Tibial nerve (tissue), 4 donors: ENCODE results near the gene ADH4. TPM values are rescaled to one million over a fixed set of nuclear protein-coding genes. Genes with fewer than 3 reads are reported as not detected.

Source experiments
- DNase-seq, 2 donors: peaks; one replicate each; pipeline ENCODE4 v3.0.0-alpha.2; 2019; ENCODE audit warnings: low spot score in 2 of 2
- H3K27ac ChIP-seq, 4 donors: fragments of 200-600 bp; sonication (generic) in 3 of 4; one replicate each; pipeline ENCODE4 v1.5.1; 2017 to 2019; ENCODE audit warnings: mild to moderate bottlenecking in 1 of 4
- H3K27me3 ChIP-seq, 2 donors: fragments of 200-600 bp; sonication (generic) in 1 of 2; one replicate each; pipeline versions ENCODE4 v1.5.1 to v1.6.0; 2017 to 2019
- H3K36me3 ChIP-seq, 3 donors: fragments of 200-600 bp; sonication (generic); one replicate each; pipeline ENCODE4 v1.5.1; 2018 to 2019
- H3K4me1 ChIP-seq, 4 donors: fragments of 200-600 bp; sonication (generic) in 3 of 4; one replicate each; pipeline ENCODE4 v1.5.1; 2017 to 2019
- H3K4me3 ChIP-seq, 4 donors: fragments of 200-600 bp; sonication (generic) in 3 of 4; one replicate each; pipeline ENCODE4 v1.5.1; 2017 to 2019; ENCODE audit warnings: mild to moderate bottlenecking in 1 of 4, moderate library complexity in 1 of 4
- H3K9me3 ChIP-seq, 4 donors: fragments of 200-600 bp; sonication (generic) in 3 of 4; one replicate each; pipeline ENCODE4 v1.5.1; 2017 to 2019
- EP300 ChIP-seq, 2 donors: sonication (generic); formaldehyde crosslinking; IDR thresholded peaks; one replicate each; pipeline ENCODE4 v1.6.1; 2017; ENCODE audit warnings: antibody characterized with exemption in 2 of 2, mild to moderate bottlenecking in 1 of 2
- POLR2A ChIP-seq, 2 donors: fragments of 450-650 bp; IDR thresholded peaks; one replicate each; pipeline ENCODE4 v1.6.1; 2017; ENCODE audit warnings: antibody characterized with exemption in 2 of 2, mild to moderate bottlenecking in 2 of 2, moderate library complexity in 2 of 2
- WGBS, 2 donors: methylation state at CpG; one replicate each; pipeline ENCODE4 v1.1.5; 2018; 5-methylcytosine and 5-hydroxymethylcytosine counted together
- total RNA-seq, 4 donors: library from RNA; depleted of rRNA; stranded (reverse); fragments of >200 nt; gene quantifications; one replicate each; pipeline ENCODE4 v1.1.0, GENCODE V29; 2016
- TF ChIP-seq, protein P1 (sequence below), 5 experiments: fragments of 200-600 bp in 3 of 5; fragments of 450-650 bp in 2 of 5; sonication (generic) in 3 of 5; IDR thresholded peaks; one replicate each; pipeline ENCODE4 v1.5.1; 2016 to 2019; ENCODE audit warnings: antibody characterized with exemption in 5 of 5, mild to moderate bottlenecking in 3 of 5, moderate library complexity in 2 of 5

Gene ADH4
- total RNA-seq, 4 donors from 2014 or later, result 0.42 to 5.1 (median 0.62) TPM

GRCh38 chr4:99077177-99077576 lies 66.9 kb downstream of the ADH4 start:
- Histone ChIP-seq H3K4me3 (no peak overlapping the region), H3K9me3 (no peaks in the 10 kb centered on the region), H3K27ac (no peak overlapping the region), H3K36me3 (peaks cover 5 to 96% (median 18%) of the 10 kb centered on the region in 3 donors), H3K27me3 (no peaks in the 10 kb centered on the region), H3K4me1 (peaks cover 0 to 21% (median 0%) of the 10 kb centered on the region in 4 donors)
- no peak for DNase-seq
- WGBS, 2 donors, result 82 to 95% methylated on average over 4 of the region's 4 CpGs
- TF ChIP-seq POLR2A (IDR thresholded peaks at IDR 0.05) (no peak), EP300 (IDR thresholded peaks at IDR 0.05) (no peak)
- TF ChIP-seq, protein P1, sequence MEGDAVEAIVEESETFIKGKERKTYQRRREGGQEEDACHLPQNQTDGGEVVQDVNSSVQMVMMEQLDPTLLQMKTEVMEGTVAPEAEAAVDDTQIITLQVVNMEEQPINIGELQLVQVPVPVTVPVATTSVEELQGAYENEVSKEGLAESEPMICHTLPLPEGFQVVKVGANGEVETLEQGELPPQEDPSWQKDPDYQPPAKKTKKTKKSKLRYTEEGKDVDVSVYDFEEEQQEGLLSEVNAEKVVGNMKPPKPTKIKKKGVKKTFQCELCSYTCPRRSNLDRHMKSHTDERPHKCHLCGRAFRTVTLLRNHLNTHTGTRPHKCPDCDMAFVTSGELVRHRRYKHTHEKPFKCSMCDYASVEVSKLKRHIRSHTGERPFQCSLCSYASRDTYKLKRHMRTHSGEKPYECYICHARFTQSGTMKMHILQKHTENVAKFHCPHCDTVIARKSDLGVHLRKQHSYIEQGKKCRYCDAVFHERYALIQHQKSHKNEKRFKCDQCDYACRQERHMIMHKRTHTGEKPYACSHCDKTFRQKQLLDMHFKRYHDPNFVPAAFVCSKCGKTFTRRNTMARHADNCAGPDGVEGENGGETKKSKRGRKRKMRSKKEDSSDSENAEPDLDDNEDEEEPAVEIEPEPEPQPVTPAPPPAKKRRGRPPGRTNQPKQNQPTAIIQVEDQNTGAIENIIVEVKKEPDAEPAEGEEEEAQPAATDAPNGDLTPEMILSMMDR (IDR thresholded peaks at IDR 0.05), result no peak

- Histone ChIP-seq H3K4me1 (peaks cover 0 to 14% (median 0%) of the 10 kb centered on the region in 4 donors), H3K4me3 (no peak overlapping the region), H3K9me3 (no peaks in the 10 kb centered on the region), H3K27ac (no peak overlapping the region), H3K36me3 (peaks cover 5 to 96% (median 18%) of the 10 kb centered on the region in 3 donors), H3K27me3 (no peaks in the 10 kb centered on the region)
- 91 to 98% methylated on average over 5 of the region's 5 CpGs for WGBS, 2 donors
- DNase-seq, result no peak
- TF ChIP-seq, protein P1 (IDR thresholded peaks at IDR 0.05), result no peak
- TF ChIP-seq EP300 (IDR thresholded peaks at IDR 0.05), result no peak
- TF ChIP-seq POLR2A (IDR thresholded peaks at IDR 0.05), result no peak
Observed at GRCh38 chr4:99076292-99076976, 67.7 kb downstream of the ADH4 start.

- H3K4me1 ChIP-seq, result no peaks in the 10 kb centered on the region
- no peak for DNase-seq
- peaks cover 5 to 98% (median 18%) of the 10 kb centered on the region in 3 donors for H3K36me3 ChIP-seq
- WGBS, 2 donors, result 95 to 97% methylated on average over 7 of the region's 7 CpGs
- H3K27me3 ChIP-seq, result no peaks in the 10 kb centered on the region
- TF ChIP-seq EP300 (IDR thresholded peaks at IDR 0.05), result no peak
- TF ChIP-seq, protein P1 (IDR thresholded peaks at IDR 0.05), result no peak
- no peak for TF ChIP-seq POLR2A (IDR thresholded peaks at IDR 0.05)
- H3K4me3 ChIP-seq, result no peak overlapping the region
- no peaks in the 10 kb centered on the region for H3K9me3 ChIP-seq
- H3K27ac ChIP-seq, result no peak overlapping the region
Observed at GRCh38 chr4:99074816-99075215, 69.3 kb downstream of the ADH4 start.

Other genes with a start within 250 kb of the ADH4 start
- gene EIF4E, start 215.2 kb downstream of the ADH4 start, total RNA-seq, result 10 to 100 TPM; 49.6 to 73.0 (median 63.6) TPM
- gene METAP1, start 148.6 kb downstream of the ADH4 start, total RNA-seq, result 10 to 100 TPM; 16.4 to 32.1 (median 20.0) TPM
- gene ADH5, start 55.5 kb downstream of the ADH4 start, total RNA-seq, result 100 to 1,000 TPM; 111 to 139 (median 122) TPM
- gene ADH6, start 74.9 kb upstream of the ADH4 start, total RNA-seq, result not detected
- 1 to 10 TPM in 2 of 4 donors, under 1 TPM in 1, not detected in 1; 0.59 to 2.6 (median 1.8) TPM for gene ADH1A, start 146.7 kb upstream of the ADH4 start, total RNA-seq
- 1,000 to 10,000 TPM; 1,271 to 1,760 (median 1,505) TPM for gene ADH1B, start 177.1 kb upstream of the ADH4 start, total RNA-seq
- gene ADH1C, start 208.4 kb upstream of the ADH4 start, total RNA-seq, result 100 to 1,000 TPM in 3 of 4 donors, 10 to 100 TPM in 1; 44.7 to 186 (median 151) TPM